ENCODE data around the gene PLVAP. TPM values are rescaled to one million over a fixed set of nuclear protein-coding genes. Genes with fewer than 3 reads are reported as not detected.

PLVAP gene
- total and polyA plus RNA-seq, 9 of the 15 experiments (the other 6 are each of a cell fraction or from before 2014, with no cell fraction given), result 0.09 to 0.84 (median 0.51) TPM; not detected in 4

- Histone ChIP-seq H4K20me1 (replicated peaks; ENCODE audit: control insufficient read depth, insufficient read depth, low read length) (no peaks in the 10 kb centered on the region), H3K4me1 (replicated peaks in 1 of 2; ENCODE audit: control insufficient read depth in 2 of 2, insufficient read depth in 2 of 2, low read length in 2 of 2) (peaks cover 19 to 38% of the 10 kb centered on the region in 2 experiments), H3K27me3 (ENCODE audit: control insufficient read depth in 2 of 2, insufficient read depth in 2 of 2, low read length in 2 of 2) (no peaks in the 10 kb centered on the region), H3K27ac (ENCODE audit: extremely low read depth, low read depth, low read length) (no peak overlapping the region), H3K9me3 (replicated peaks; ENCODE audit: control insufficient read depth, insufficient read depth, low read depth, low read length) (peaks cover 9% of the 10 kb centered on the region), H3K36me3 (ENCODE audit: control insufficient read depth, insufficient read depth, low read length) (no peaks in the 10 kb centered on the region), H3K9ac (ENCODE audit: insufficient read depth in 1 of 2, low read depth in 2 of 2, low read length in 2 of 2) (peak overlapping the region in 1 of 2 experiments; percentile 86; a peak in 3 of 4 replicates), H3K4me2 (ENCODE audit: insufficient read depth, low read length) (peak overlapping the region; percentile 92), H3K9me1 (ENCODE audit: control insufficient read depth, insufficient read depth, low read length) (no peaks in the 10 kb centered on the region), H3K79me2 (ENCODE audit: control insufficient read depth, insufficient read depth, low read length) (no peaks in the 10 kb centered on the region), H2AFZ (ENCODE audit: low read depth, low read length) (peak overlapping the region; percentile 92), H3K4me3 (peak overlapping the region; percentile 51)
- BruUV-seq (replicated peaks), result no TSS peak
- no peak for ATAC-seq
- DNase-seq (ENCODE audit: extremely low read depth in 1 of 4, low spot score in 3 of 4), result peak in 3 of 4 experiments; percentile 31 to 53 (median 42)
- in situ Hi-C loops (cut with MboI), result loop anchor here (5.0 to 10.0 kb wide), 3 partner anchors 43 to 325 kb away; no protein-coding TSS in a partner anchor
- intact Hi-C loops (cut with micrococcal nuclease), result no loop called here
- POLR2A ChIA-PET, result interaction anchor here (0.5 to 1.4 kb wide), 3 partner anchors 19 to 82 kb away, joined by 3 to 4 read pairs (median 4); no protein-coding TSS in a partner anchor
- FAIRE-seq, result no peak
- CTCF ChIA-PET (ENCODE audit: low intra/inter-chr PET ratio), result interaction anchor here (0.7 to 2.0 kb wide), 4 partner anchors 85 to 130 kb away, joined by 3 to 7 read pairs (median 4); no protein-coding TSS in a partner anchor
- 13% methylated on average over 25 of the region's 37 CpGs for WGBS (ENCODE audit: insufficient coverage, low coverage, missing lambda C conversion rate)
- peak; percentile 93 for TF ChIP-seq RBM25 (IDR thresholded peaks at IDR 0.05; ENCODE audit: low read depth, low read length, severe bottlenecking)
- peak; percentile 98 for TF ChIP-seq BCOR (IDR thresholded peaks at IDR 0.05)
- no peak for TF ChIP-seq CCAR2 (IDR thresholded peaks at IDR 0.05; ENCODE audit: low read depth, low read length)
- no peak for TF ChIP-seq U2AF2 (optimal IDR thresholded peaks at IDR 0.05; ENCODE audit: low read depth, low read length)
- TF ChIP-seq CTCF (IDR thresholded peaks at IDR 0.05 in 2 of 3, conservative IDR thresholded peaks at IDR 0.05 in 1 of 3; ENCODE audit: insufficient read depth in 2 of 3, low read depth in 1 of 3, low read length in 3 of 3), result peak in 2 of 3 experiments; percentile 11 to 28; a peak in 1 of 6 replicates
- peak; percentile 56 to 85 for TF ChIP-seq KDM1A (IDR thresholded peaks at IDR 0.05)
- peak; percentile 66 for TF ChIP-seq SMARCA5 (IDR thresholded peaks at IDR 0.05)
- TF ChIP-seq BRD9 (IDR thresholded peaks at IDR 0.05; ENCODE audit: low read depth, partially characterized antibody), result no peak
- peak; percentile 82 for TF ChIP-seq ZBTB7A (IDR thresholded peaks at IDR 0.05; ENCODE audit: borderline replicate concordance, control insufficient read depth, low read depth, low read length)
- no peak for TF ChIP-seq ZMIZ1 (IDR thresholded peaks at IDR 0.05; ENCODE audit: low read depth in 2 of 2, low read length in 2 of 2)
- TF ChIP-seq HDAC2 (IDR thresholded peaks at IDR 0.05), result peak; percentile 63; the same call in 1 of the 2 replicates
- 0 out of 2 replicates have a peak, but pooled peaks have one; percentile 33 for TF ChIP-seq ADNP (tag; IDR thresholded peaks at IDR 0.05)
- TF ChIP-seq RCOR1 (IDR thresholded peaks at IDR 0.05; ENCODE audit: borderline replicate concordance in 1 of 2, low read depth in 2 of 2, low read length in 2 of 2), result 0 out of 4 replicates have a peak, but pooled peaks of 1 of the 2 experiments have one; percentile 34
- no peak for TF ChIP-seq HMG20B (CRISPR knock-in tag; IDR thresholded peaks at IDR 0.05)
- TF ChIP-seq E2F3 (CRISPR knock-in tag; IDR thresholded peaks at IDR 0.05), result no peak
- no peak for TF ChIP-seq TEAD2 (tag; IDR thresholded peaks at IDR 0.05)
- TF ChIP-seq PHF20 (IDR thresholded peaks at IDR 0.05; ENCODE audit: partially characterized antibody), result peak; percentile 55
Measured at GRCh38 chr19:17389957-17390664, 13.0 kb upstream of the PLVAP start.

Measured in K562 (cell line).